GM18499 (cell line): ENCODE results near the gene CPNE2.
"Not testable (repeated sequence)": the region's sequence is repeated elsewhere in the genome, so short reads cannot be mapped to it uniquely, and the experiment has no call there.

ENCODE experiments used
- ATAC-seq: cut with Tn5 transposase; IDR thresholded peaks from one replicate; pipeline ENCODE4 v1.9.1; 2021; ENCODE audit warnings: moderate number of reproducible peaks; ENCODE audit not compliant: insufficient read depth, unreplicated experiment

CPNE2 gene

GRCh38 chr16:57096192-57096591, 3.8 kb downstream of the CPNE2 start:
- no peak for ATAC-seq

GRCh38 chr16:57096793-57097192, 4.4 kb downstream of the CPNE2 start:
- ATAC-seq, result no peak

GRCh38 chr16:57098188-57098841, 5.9 kb downstream of the CPNE2 start:
- no peak for ATAC-seq

GRCh38 chr16:57099965-57100364, 7.6 kb downstream of the CPNE2 start:
- ATAC-seq, result not testable (repeated sequence)

- no peak for ATAC-seq
Measured at GRCh38 chr16:57100445-57100844, 8.1 kb downstream of the CPNE2 start.

- ATAC-seq, result no peak
Measured at GRCh38 chr16:57102888-57103851, 10.8 kb downstream of the CPNE2 start.

GRCh38 chr16:57104706-57105105, 12.3 kb downstream of the CPNE2 start:
- ATAC-seq, result no peak

GRCh38 chr16:57105184-57105583, 12.8 kb downstream of the CPNE2 start:
- no peak for ATAC-seq

GRCh38 chr16:57106767-57107166, 14.4 kb downstream of the CPNE2 start:
- no peak for ATAC-seq

GRCh38 chr16:57107321-57107922, 15.0 kb downstream of the CPNE2 start:
- no peak for ATAC-seq

- ATAC-seq, result no peak
Measured at GRCh38 chr16:57108432-57108831, 16.0 kb downstream of the CPNE2 start.

- ATAC-seq, result not testable (repeated sequence)
Measured at GRCh38 chr16:57109259-57110105, 17.1 kb downstream of the CPNE2 start.

- ATAC-seq, result no peak
Measured at GRCh38 chr16:57110937-57111336, 18.6 kb downstream of the CPNE2 start.

GRCh38 chr16:57111420-57111819, 19.0 kb downstream of the CPNE2 start:
- ATAC-seq, result no peak

- no peak for ATAC-seq
Measured at GRCh38 chr16:57112403-57113041, 20.1 kb downstream of the CPNE2 start.

- ATAC-seq, result no peak
Measured at GRCh38 chr16:57113042-57113453, 20.7 kb downstream of the CPNE2 start.

GRCh38 chr16:57113664-57114063, 21.3 kb downstream of the CPNE2 start:
- no peak for ATAC-seq

GRCh38 chr16:57115168-57115513, 22.8 kb downstream of the CPNE2 start:
- ATAC-seq, result no peak

GRCh38 chr16:57115514-57116182, 23.3 kb downstream of the CPNE2 start:
- ATAC-seq, result no peak
